Measurements from ENCODE around the gene PICALM.
"Not testable (repeated sequence)": the region's sequence is repeated elsewhere in the genome, so short reads cannot be mapped to it uniquely, and the experiment has no call there.

Gene PICALM

GRCh38 chr11:86068951-86069407, at the start of gene PICALM:
Gene PICALM (minus strand): TSS chr11:86069084. CDS start chr11:86068780, 304 bp downstream.
- DNase-seq (ENCODE audit: low read depth) = peak; percentile 99

GRCh38 chr11:86118253-86118652, 49.4 kb upstream of the PICALM start:
- DNase-seq (ENCODE audit: low read depth) = no peak

- no peak for DNase-seq (ENCODE audit: low read depth)
These were observed 48.8 kb upstream of the PICALM start for GRCh38 chr11:86117712-86118063.

- DNase-seq (ENCODE audit: low read depth) = peak; percentile 48
These were observed 48.3 kb upstream of the PICALM start for GRCh38 chr11:86117001-86117711.

GRCh38 chr11:86116386-86116726, 47.5 kb upstream of the PICALM start:
- peak; percentile 75 for DNase-seq (ENCODE audit: low read depth)

- no peak for DNase-seq (ENCODE audit: low read depth)
These were observed 46.9 kb upstream of the PICALM start for GRCh38 chr11:86115542-86116385.

- DNase-seq (ENCODE audit: low read depth) = no peak
These were observed 40.2 kb upstream of the PICALM start for GRCh38 chr11:86108890-86109638.

GRCh38 chr11:86108191-86108590, 39.3 kb upstream of the PICALM start:
- DNase-seq (ENCODE audit: low read depth) = no peak

- DNase-seq (ENCODE audit: low read depth) = peak; percentile 63
These were observed 38.0 kb upstream of the PICALM start for GRCh38 chr11:86106916-86107315.

- DNase-seq (ENCODE audit: low read depth) = not testable (repeated sequence)
These were observed 37.1 kb upstream of the PICALM start for GRCh38 chr11:86106031-86106430.

GRCh38 chr11:86105601-86106000, 36.7 kb upstream of the PICALM start:
- DNase-seq (ENCODE audit: low read depth) = not testable (repeated sequence)

GRCh38 chr11:86103808-86104207, 34.9 kb upstream of the PICALM start:
- peak; percentile 57 for DNase-seq (ENCODE audit: low read depth)

- peak; percentile 67 for DNase-seq (ENCODE audit: low read depth)
These were observed 33.1 kb upstream of the PICALM start for GRCh38 chr11:86101941-86102407.

- peak; percentile 63 for DNase-seq (ENCODE audit: low read depth)
These were observed 32.6 kb upstream of the PICALM start for GRCh38 chr11:86101493-86101892.

GRCh38 chr11:86099874-86100273, 31.0 kb upstream of the PICALM start:
- DNase-seq (ENCODE audit: low read depth) = peak; percentile 37

- DNase-seq (ENCODE audit: low read depth) = no peak
These were observed 29.1 kb upstream of the PICALM start for GRCh38 chr11:86097980-86098379.

GRCh38 chr11:86091566-86091965, 22.7 kb upstream of the PICALM start:
- DNase-seq (ENCODE audit: low read depth) = peak; percentile 91

- no peak for DNase-seq (ENCODE audit: low read depth)
These were observed 22.2 kb upstream of the PICALM start for GRCh38 chr11:86091086-86091485.

- DNase-seq (ENCODE audit: low read depth) = peak; percentile 98
These were observed 20.8 kb upstream of the PICALM start for GRCh38 chr11:86089659-86090058.

- not testable (repeated sequence) for DNase-seq (ENCODE audit: low read depth)
These were observed 18.8 kb upstream of the PICALM start for GRCh38 chr11:86087688-86088087.

- DNase-seq (ENCODE audit: low read depth) = no peak
These were observed 18.4 kb upstream of the PICALM start for GRCh38 chr11:86087256-86087655.

- no peak for DNase-seq (ENCODE audit: low read depth)
These were observed 12.6 kb upstream of the PICALM start for GRCh38 chr11:86081455-86081854.
